Upper lobe of left lung (tissue), 4 donors: ENCODE results near the gene POMP.

Source experiments
- EP300 ChIP-seq, 4 donors: sonication (generic); formaldehyde crosslinking; IDR thresholded peaks; one replicate each; pipeline ENCODE4 v1.5.1; 2017; ENCODE audit warnings: antibody characterized with exemption in 4 of 4, control low read depth in 2 of 4
- POLR2A ChIP-seq, 4 donors: fragments of 450-650 bp; IDR thresholded peaks; one replicate each; pipeline ENCODE4 v1.5.1; 2016 to 2017; ENCODE audit warnings: antibody characterized with exemption in 4 of 4, mild to moderate bottlenecking in 2 of 4
- TF ChIP-seq, protein P1 (sequence below), 6 experiments: fragments of 450-650 bp in 4 of 6; fragments of 200-600 bp in 2 of 6; sonication (generic) in 2 of 6; IDR thresholded peaks; one replicate each; pipeline ENCODE4 v1.5.1; 2016 to 2019; ENCODE audit warnings: antibody characterized with exemption in 6 of 6

DNA sequence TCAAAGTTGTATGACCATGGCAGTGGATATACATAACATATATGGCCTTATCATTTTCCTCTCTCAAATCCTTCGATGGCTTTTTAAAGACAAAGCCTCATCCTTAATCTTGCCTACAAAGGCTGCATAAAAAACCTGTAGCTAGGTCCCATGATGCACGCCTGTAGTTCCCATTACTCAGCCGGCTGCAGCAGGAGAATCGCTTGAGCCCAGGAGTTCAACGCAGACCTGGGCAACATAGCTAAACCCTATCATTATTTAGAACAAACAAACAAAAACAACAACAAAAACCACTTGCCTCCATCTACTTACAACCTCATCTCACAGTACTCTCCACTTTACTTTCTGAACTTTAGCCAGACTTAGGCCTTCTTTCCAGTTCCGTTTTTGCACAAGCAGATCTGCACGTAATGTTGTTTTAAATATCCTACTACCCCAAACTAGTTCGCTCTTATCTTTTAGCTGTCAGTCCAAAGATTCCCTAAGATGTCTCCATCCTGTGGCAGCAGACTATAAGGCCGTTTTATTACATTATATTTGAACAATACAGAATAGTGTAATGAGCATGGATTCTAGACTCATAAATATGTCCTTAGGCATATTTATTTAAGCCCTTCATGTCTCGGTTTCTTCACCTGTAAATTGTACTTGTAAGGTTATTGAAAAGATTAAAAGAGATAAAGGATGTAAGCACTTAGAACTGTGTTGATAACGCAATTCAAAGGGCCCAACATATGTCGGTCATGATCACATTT is 969 bp upstream of the POMP start:
- TF ChIP-seq, protein P1, sequence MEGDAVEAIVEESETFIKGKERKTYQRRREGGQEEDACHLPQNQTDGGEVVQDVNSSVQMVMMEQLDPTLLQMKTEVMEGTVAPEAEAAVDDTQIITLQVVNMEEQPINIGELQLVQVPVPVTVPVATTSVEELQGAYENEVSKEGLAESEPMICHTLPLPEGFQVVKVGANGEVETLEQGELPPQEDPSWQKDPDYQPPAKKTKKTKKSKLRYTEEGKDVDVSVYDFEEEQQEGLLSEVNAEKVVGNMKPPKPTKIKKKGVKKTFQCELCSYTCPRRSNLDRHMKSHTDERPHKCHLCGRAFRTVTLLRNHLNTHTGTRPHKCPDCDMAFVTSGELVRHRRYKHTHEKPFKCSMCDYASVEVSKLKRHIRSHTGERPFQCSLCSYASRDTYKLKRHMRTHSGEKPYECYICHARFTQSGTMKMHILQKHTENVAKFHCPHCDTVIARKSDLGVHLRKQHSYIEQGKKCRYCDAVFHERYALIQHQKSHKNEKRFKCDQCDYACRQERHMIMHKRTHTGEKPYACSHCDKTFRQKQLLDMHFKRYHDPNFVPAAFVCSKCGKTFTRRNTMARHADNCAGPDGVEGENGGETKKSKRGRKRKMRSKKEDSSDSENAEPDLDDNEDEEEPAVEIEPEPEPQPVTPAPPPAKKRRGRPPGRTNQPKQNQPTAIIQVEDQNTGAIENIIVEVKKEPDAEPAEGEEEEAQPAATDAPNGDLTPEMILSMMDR (IDR thresholded peaks at IDR 0.05), result peak in 1 of 6 experiments; percentile 10
- TF ChIP-seq POLR2A (IDR thresholded peaks at IDR 0.05) (no peak), EP300 (IDR thresholded peaks at IDR 0.05) (no peak)
